ENCODE results near the gene COL2A1. TPM values are rescaled to one million over a fixed set of nuclear protein-coding genes. Genes with fewer than 3 reads are reported as not detected.

COL2A1 gene
- total and polyA plus RNA-seq, 8 donors: 2.2 to 14.5 (median 6.8) TPM; not detected in 2

- 64 to 76% (median 71%) methylated on average over 5 of the region's 5 CpGs for WGBS, 5 donors
- TF ChIP-seq EP300 (IDR thresholded peaks at IDR 0.05): no peak
- TF ChIP-seq POLR2A (IDR thresholded peaks at IDR 0.05): no peak
- TF ChIP-seq CTCF (IDR thresholded peaks at IDR 0.05): no peak
- no peak for TF ChIP-seq POLR2AphosphoS5 (IDR thresholded peaks at IDR 0.05)
- Histone ChIP-seq H3K4me1 (peaks cover 1 to 9% (median 5%) of the 10 kb centered on the region in 4 donors), H3K27ac (no peak overlapping the region), H3K27me3 (peaks cover 0 to 9% (median 0%) of the 10 kb centered on the region in 3 donors), H3K36me3 (no peaks in the 10 kb centered on the region), H3K4me3 (no peak overlapping the region), H3K9me3 (no peaks in the 10 kb centered on the region)
- DNase-seq: no peak
- intact Hi-C loops (cut with DNase I; ENCODE audit: low total_unique reads): no loop called here
These were observed 24.5 kb upstream of the COL2A1 start for GRCh38 chr12:48028541-48029431.

DNA sequence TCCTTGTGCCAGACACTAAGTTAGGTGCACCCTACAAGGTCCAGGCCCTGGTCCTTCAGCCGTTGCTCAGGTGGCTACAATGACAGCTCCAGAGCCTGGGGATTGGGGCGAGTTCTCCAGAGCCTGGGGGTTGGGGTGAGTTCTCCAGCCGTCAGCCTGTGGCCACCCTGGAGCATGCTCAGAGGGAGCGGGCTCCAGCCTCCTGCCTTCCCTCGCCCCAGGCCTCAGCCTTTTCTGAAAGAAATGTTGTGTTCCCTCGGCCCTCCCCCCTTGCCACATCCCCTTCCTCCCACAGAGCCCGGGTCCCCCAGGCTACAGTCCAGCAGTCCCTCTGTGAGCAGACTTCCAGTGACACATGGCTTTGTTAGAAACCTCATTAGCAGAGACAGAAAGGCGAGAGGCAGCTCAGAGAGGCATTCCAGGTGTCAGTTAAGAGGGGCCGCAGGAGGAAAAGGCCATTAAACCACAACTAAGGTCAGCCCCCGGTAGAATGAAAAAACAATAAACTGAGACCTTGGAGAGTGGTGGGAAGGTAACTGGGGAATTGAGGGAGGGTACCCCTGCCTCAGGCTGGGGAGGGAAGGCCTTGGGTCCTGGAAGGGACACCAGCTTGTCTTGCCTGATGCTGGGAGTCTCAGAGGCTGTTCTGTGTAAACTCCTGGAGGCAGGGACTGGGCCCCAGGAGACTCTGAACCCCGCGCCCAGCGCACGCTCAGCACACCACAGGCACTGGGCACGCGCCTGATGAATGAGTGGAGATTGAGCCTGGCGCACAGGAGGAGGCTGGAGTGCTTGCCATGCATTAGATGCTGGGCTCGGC, 23.1 kb upstream of the COL2A1 start:
- WGBS, 5 donors: 72 to 84% (median 80%) methylated on average over 17 to 18 of the region's 18 CpGs
- peaks cover 0 to 9% (median 0%) of the 10 kb centered on the region in 3 donors for H3K27me3 ChIP-seq
- H3K36me3 ChIP-seq: no peaks in the 10 kb centered on the region
- TF ChIP-seq CTCF (IDR thresholded peaks at IDR 0.05): no peak
- TF ChIP-seq EP300 (IDR thresholded peaks at IDR 0.05): no peak
- no peak for TF ChIP-seq POLR2A (IDR thresholded peaks at IDR 0.05)
- TF ChIP-seq POLR2AphosphoS5 (IDR thresholded peaks at IDR 0.05): no peak
- H3K27ac ChIP-seq: no peak overlapping the region
- intact Hi-C loops (cut with DNase I; ENCODE audit: low total_unique reads): no loop called here
- no peaks in the 10 kb centered on the region for H3K9me3 ChIP-seq
- DNase-seq: no peak
- no peak overlapping the region for H3K4me3 ChIP-seq
- H3K4me1 ChIP-seq: peaks cover 15 to 23% (median 17%) of the 10 kb centered on the region in 4 donors

DNA sequence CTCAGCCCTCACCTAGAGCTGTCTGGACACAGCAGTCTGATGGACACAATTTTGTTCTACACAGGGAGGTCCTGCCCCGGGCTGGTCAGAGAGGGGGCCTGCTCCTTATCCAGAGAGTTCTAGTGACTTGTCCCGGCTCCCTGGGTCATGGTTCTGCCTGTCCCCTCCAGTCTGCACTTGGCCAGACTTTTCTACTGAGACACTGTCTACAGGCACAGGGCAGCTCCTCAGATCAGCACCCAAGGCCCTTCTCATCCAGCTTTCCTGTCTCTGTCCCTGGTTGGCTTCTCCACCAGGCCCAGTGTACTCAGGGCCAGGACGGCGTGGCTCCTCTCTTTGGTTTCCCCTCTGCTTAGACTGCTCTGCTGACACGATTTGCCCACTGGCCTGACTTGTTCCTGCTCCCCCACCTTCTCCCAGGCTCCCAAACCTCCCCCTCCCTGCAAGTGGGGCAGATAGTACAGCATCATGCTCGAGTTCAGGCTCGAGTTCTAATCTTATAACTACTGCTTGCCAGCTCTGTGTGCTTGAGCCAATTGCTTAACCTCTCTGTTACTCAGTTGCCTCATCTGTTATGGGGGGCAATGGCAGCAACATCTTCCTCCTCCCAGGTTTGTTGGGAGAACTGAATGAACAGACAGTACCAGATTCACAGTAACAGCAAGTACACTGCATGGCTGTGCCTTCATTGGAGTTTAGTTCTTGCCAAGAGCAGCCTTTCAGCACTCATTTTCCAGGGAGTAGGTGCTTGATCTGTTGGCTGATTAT, 22.0 kb upstream of the COL2A1 start:
- TF ChIP-seq POLR2A (IDR thresholded peaks at IDR 0.05): no peak
- no peak for TF ChIP-seq POLR2AphosphoS5 (IDR thresholded peaks at IDR 0.05)
- no peak for TF ChIP-seq EP300 (IDR thresholded peaks at IDR 0.05)
- TF ChIP-seq CTCF (IDR thresholded peaks at IDR 0.05): no peak
- peaks cover 19 to 28% (median 23%) of the 10 kb centered on the region in 4 donors for H3K4me1 ChIP-seq
- H3K27ac ChIP-seq: no peak overlapping the region
- H3K27me3 ChIP-seq: peaks cover 0 to 19% (median 0%) of the 10 kb centered on the region in 3 donors
- H3K4me3 ChIP-seq: no peak overlapping the region
- no peak for DNase-seq
- 71 to 79% (median 73%) methylated on average over 7 of the region's 7 CpGs for WGBS, 5 donors
- no peaks in the 10 kb centered on the region for H3K9me3 ChIP-seq
- H3K36me3 ChIP-seq: no peaks in the 10 kb centered on the region
- intact Hi-C loops (cut with DNase I; ENCODE audit: low total_unique reads): no loop called here

GRCh38 chr12:48025281-48025680, 21.0 kb upstream of the COL2A1 start:
- intact Hi-C loops (cut with DNase I; ENCODE audit: low total_unique reads): no loop called here
- H3K27me3 ChIP-seq: peaks cover 0 to 23% (median 0%) of the 10 kb centered on the region in 3 donors
- WGBS, 5 donors: 64 to 88% (median 80%) methylated on average over 7 of the region's 7 CpGs
- DNase-seq: no peak
- no peak overlapping the region for H3K4me3 ChIP-seq
- TF ChIP-seq POLR2A (IDR thresholded peaks at IDR 0.05): no peak
- TF ChIP-seq POLR2AphosphoS5 (IDR thresholded peaks at IDR 0.05): no peak
- TF ChIP-seq CTCF (IDR thresholded peaks at IDR 0.05): no peak
- no peak overlapping the region for H3K27ac ChIP-seq
- H3K36me3 ChIP-seq: no peaks in the 10 kb centered on the region
- H3K4me1 ChIP-seq: peaks cover 19 to 27% (median 23%) of the 10 kb centered on the region in 4 donors
- no peaks in the 10 kb centered on the region for H3K9me3 ChIP-seq

All from stomach (tissue), 9 donors.